UCSD-AML1 (cell line): ENCODE data around the gene ETV6.

Source experiments
- DNase-seq: peaks from one replicate; lab custom pipeline; 2025; ENCODE audit not compliant: unreplicated experiment; lab: John Stamatoyannopoulos, UW

Gene ETV6

DNA sequence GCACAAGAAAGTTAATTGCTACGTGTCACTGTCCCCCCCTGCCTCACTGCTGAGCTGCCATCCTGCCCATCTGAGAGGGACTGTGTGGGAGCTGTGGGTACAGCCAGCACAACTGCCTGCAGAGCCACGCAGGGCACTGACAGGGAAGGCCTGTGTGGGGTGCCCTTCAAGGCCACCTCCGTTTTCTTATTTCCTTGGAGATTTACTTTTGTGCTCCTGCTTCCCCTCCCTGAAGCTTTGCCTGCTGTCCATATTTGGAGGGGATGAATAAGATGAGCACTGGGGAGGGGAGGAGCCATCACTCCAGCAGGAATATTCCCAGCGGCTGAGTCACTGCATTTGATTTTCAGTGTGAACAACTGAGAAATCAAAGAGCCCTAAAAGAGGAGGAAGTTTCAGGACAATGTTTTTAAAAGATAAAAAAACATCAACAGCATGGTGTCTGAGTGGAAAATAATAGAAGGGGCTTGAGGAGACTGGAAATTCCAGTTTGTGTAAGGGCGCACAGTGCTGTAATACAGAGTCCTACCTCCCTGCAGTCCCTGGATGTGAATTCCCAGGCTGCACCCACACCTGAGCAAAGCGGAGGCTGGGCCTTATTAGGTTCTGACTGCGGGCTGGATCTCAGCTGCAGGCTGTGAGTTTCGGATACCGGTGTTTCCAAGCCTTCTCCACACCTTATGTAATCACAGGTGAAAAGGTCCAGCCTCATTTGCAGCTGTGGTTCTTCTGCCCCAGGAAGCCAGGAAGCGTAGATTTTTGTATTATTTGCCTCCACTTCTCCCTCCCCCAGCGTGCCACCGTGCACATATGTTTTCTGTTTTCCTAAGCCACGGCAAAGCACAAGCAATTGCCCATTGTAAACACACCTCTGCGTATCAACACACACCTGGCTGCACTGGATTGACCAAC lies 228.7 kb downstream of the ETV6 start:
- DNase-seq, result no peak

DNA sequence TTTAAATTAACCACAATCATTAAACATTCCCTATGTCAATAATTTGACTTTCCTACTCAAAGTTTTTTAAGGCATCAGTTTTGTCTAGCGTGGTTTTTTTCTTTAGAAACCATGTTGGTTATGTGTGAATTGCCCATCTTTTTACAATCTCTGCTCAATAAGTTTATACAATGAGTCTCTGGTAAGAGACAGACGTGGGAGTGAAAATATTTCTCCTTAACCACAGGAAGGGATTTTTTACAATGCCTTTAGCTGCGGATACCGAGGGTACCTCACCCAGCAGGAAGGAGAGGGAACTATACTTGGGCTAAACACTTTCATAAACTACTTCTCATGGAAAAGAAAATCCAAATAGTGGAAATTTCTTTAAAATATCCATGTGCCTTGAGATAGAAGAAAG lies 229.8 kb downstream of the ETV6 start:
- no peak for DNase-seq

DNA sequence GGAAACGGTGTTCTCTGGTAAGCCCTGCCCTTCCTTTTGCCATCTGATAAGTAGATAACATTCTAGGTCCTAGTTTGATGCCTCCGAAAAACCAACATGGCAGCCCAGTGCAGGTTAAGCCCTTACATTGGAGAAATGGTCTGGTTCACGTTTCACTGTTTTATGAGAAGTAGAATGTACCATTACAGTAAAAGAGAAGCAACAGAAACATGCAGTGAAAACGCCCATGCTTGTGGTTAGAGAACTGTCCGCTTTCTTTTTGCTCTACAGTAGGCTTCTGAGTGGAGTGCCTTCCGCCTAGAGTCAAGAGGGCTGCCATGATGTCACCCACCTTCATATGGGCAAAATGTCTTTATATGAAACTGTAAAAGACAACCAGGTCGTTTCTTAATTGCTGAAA lies 230.9 kb downstream of the ETV6 start:
- no peak for DNase-seq

DNA sequence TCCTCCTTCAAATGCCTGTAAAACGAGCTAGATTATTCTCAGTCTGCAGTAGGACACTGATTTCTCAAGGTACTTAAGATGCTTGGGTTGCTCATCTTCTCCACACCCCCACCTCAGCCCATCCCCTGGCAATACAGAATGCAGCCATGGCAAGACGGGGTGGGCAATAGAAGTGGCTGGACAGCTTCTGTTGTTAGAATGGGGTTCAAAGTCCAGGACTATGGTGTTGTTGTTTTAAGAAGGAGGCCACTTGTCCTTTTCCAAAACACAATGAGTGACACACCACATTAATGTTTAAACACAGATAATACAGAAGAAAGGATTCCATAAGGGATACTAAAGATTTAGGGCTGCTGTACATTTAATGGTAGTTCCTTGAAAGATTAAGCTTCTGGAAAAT lies 232.4 kb downstream of the ETV6 start:
- no peak for DNase-seq

DNA sequence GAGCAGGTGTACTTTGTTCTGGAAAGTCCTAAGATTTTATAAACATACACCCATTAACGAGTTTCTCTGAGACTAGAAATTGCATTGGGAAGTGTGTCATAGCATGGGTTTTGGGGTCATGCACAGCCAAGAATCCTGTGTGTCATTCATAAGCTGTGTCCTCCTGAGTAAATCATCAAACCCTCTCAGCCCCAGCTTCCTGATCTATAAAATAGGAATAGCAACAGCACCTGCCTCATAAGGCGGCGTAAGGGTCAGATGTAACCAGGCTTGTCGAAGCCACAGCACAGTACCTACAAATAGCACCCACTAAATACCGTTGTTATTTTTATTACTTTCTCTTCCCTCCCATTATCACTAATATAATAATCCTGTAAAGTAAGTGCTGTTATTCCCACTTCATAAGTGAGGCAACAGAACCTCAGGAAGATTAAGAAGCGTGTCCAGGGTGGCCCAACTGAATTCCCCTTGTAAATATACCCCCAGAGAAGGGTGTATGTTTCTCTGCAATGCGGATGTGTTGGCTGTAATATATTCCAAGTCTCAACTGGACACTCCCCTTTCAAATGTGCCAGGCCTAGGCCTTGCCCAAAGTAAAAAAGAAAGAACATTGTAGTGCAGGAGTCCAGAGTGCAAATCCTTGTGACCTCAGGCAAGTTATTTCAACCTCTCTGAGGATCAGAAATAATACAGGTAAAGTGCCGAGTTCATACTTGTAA lies 233.0 kb downstream of the ETV6 start:
- DNase-seq, result no peak

DNA sequence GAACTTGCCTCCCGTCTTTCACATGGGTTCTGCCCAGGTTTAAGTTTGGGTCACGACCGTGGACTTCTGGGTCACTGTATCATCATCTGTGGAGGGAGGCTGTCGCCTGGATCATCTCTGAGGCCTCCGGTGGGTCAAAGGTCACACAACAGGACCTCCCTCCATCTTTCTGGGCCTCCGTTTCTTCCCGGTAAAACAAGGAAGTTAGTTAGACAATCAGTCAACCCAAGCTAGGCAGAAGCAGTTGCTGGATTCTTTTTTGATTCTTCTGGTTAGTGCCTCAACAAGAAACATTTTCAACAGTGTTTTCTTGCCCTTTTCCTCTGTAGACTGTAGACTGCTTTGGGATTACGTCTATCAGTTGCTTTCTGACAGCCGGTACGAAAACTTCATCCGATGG lies 234.6 kb downstream of the ETV6 start:
- DNase-seq, result no peak

DNA sequence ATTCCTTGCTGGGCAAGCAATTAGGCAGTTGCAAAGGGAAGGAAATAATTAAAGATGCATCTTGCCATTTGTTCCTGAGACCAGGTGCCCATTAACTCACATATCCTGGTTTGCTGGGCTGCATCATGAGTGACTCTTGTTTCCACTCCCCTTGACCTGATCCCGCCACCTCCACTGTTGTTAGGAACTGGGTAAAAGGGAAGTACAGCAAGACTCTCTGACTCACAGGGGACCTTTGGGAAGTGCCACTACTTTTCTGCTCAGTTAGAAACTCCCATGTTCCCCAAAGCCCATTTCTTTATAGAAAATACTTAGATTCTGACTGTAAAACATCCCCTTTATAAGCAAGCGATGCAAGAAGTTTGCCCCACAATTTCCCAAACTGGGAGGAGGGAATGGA lies 235.2 kb downstream of the ETV6 start:
- no peak for DNase-seq

DNA sequence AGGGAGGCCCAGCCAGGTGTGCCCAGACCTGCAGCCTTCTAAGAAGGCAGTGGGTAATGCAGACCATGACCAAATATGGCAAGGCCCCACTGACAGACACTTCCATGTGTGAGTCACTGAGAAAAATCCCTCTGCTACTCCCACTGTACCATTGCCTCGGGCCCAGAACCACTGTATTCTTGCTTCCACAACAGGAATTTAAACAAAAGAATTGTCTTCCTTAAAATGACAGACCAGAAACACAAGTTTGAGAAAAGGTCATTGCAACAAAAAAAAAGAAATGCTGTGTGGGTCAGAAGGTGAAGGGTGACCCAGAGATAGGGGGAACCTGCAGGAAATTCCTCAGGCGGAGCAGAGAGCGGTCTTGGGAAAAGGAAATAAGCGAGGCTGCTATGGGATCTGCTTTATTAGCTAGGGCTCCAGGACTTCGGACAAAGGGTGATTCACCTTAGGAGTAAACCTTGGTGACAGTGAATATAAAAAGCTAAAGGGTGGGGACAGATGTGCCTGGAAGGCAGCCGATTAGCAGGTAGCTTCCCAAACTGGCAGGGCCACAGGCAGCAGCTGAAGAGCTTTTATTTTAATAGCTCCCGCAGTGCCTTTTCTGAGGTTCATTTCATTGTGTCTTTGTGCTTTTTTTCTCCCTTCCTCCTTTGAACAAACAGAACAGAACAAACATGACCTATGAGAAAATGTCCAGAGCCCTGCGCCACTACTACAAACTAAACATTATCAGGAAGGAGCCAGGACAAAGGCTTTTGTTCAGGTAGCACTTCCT lies 236.0 kb downstream of the ETV6 start:
- DNase-seq, result no peak

DNA sequence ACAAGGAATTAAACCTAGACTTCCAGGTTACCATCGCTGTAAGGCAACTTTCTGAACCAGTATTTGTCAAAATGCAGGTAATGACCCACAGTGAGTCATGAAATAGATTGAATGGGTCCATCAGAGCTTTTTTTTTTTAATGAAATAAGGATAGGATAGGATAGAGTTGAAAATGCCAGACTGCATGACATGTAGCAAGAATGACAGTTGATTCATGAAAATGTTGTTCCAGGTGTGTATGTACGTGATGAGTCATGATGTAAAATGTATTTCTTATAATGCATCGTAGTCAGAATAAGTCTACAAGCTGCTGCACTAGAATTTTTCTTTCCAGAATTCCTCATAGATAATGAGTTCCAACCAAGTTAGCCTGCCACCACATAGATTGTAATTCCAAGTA lies 236.9 kb downstream of the ETV6 start:
- DNase-seq, result no peak

DNA sequence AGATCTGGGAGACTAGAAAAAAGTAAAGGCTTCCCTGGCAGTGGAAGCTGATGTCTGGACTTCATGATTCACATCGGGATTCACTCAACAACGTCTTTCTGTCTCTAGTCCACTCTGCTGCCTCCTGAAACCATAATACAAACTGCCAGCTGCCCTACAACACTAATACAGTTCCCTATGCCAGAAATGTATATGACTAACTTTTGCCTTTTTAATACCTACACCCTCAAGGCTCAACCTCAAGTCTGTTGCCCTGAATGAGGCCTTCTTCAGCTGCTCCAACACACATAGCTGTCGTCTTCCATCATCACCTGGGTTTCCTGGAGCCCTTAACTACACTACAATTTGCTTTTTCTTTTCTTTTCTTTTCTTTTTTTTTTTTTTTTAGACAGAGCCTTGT lies 238.6 kb downstream of the ETV6 start:
- no peak for DNase-seq

DNA sequence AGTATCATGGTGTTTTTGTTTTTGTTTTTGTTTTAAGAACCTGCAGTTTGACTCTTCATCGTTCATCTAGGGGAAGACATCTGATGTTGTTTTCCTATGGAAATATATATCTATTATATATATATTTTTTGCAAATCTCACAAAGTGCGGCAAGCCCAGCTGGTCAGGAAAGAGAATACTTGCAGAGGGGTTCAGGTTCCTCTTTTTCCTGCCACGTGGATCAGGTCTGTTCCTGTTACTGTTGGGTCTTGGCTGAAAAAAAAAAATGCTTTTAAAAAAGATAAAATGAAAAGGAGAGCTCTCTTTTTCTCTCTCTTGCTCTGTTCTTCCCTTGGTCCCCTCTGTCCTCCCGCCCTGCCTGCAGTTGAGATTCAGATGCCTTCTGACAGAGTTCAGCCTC lies 241.9 kb downstream of the ETV6 start:
- no peak for DNase-seq

DNA sequence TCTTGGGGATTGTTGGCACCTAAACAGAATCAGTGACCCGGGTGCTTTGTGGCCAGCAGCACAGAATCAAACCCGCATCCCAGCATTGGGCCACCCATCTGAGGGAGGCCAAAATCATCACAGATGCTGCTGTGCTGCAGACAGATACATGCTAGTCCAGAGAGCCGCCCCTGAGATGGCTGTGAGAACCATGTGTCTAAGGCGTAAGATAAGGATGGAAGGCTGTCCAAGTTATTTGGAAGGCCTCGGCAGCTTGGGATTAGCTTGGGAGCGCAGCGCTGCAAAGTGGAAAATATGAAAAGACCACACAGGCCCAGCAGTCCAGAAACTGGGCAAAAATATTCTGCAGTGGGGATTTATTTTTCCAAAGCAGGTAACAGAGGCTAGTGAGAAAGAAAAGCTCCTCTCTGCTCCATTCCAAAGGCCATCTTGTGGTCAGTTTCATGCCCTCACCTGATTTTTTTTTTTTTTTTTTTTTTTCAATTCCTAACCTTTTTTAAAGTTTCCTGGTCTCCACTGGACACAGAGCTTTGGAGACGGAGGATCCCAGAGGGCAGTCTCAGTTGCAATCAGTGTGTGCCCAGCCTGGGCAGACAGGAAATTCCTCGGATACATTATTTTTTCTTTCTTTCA lies 242.4 kb downstream of the ETV6 start:
- no peak for DNase-seq

DNA sequence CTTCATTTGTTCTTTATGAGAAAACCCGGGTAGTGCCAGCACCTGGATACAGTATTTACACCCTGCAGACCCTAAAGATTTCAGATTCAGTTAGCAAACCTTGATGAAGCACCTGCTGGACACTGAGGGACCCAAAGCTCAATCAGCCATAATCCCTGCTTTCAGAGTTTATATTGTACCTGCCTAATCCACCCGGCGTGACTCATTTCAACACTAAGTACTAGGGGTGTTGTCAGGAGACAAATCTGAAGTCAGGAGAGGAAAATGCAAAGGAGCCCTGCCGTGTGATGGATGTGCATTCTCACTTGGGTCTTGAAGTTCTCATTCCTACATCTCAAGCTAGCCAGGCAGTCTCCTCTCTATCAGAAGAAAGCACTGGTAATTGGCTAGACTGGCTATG lies 244.5 kb downstream of the ETV6 start:
- no peak for DNase-seq

DNA sequence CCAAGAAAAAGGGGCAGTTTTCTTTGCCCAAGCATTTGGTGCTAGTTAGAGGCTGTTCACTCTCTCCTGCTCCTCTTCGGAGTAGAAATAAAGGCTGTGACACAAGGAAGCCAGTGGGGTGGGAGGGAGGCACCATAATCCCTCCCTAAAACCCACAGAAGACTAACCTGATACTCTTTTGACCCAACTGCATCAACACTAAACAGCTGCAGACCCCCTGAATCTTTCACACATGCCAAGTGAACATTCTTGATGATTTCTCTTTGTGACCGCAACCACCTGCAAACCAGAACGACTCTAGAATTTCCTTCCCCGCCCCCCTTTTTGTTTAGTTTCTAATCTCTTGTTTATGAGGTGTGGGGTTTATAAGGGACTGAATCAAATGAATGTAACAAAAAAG lies 245.4 kb downstream of the ETV6 start:
- no peak for DNase-seq

DNA sequence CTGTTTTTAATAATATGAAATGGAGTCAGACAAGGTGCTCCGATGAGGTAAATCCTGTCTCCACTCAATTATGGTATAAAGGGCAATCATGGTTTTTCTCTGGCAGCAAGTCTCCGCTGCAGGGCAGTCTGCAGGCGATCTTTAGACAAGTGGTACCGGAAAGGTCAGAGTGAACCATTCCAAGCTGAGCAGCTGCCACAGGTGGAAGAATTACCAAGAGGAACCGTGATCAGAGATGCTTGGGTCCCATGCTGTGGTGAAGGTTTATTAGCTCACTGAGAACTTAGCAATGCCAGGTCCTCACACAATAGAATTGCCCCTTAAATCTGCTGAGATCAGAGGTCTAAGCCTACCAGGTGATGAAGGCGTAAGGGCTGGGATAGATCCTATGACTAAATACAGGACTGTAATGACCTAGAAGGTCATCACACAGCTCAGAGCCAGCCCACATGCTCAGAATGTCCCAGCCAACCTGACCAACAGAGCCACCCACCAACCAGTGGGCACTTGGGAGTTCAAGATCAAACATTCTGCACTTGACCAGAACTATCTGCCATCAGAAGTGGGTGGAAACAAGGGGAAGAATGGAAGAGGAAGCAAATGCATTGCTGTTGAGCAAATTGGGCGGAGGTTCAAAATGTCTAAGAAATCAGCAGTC lies 246.1 kb downstream of the ETV6 start:
- no peak for DNase-seq

DNA sequence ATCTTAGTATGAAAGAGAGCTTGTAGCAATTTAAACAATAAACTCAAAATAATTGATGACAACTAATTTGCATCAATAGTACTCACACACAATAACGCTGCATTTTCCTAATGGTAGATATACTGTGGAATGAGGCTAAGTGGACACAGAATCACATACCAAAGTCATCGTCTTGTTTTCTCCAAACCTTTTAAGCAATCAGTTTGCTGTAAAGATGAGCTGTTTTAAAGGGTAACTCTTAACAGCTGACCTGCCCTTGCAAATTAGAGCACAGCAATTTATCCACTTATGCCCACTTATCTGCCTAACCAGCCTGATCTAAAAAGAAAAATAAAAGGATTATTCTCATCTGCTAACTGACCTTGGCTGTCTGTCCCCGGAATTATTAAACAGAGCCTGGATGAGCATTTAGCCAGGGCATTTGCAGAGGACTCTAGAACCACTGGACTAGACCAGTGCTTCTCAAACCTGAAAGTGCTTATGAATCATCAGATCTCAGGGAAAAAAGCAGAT lies 247.0 kb downstream of the ETV6 start:
- DNase-seq, result no peak

DNA sequence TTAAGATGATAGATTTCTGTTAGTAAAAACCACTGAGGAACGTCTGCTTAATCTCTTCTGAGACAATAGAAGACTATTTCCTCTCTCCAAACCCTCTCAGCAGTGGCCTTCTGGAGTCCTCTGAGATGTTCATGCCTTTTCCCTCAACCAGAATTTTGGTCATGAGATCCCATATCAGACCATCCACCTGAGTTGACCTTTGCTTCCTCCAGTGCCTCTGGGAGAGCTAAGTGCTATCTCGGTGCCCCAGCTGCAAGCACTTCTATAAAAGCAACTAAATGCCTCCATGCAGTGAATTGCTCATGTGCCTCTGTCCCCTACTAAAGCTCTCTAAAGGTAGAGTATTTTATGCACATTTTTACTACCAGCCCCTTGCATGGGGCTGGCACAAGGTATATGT lies 248.4 kb downstream of the ETV6 start:
- DNase-seq, result no peak

DNA sequence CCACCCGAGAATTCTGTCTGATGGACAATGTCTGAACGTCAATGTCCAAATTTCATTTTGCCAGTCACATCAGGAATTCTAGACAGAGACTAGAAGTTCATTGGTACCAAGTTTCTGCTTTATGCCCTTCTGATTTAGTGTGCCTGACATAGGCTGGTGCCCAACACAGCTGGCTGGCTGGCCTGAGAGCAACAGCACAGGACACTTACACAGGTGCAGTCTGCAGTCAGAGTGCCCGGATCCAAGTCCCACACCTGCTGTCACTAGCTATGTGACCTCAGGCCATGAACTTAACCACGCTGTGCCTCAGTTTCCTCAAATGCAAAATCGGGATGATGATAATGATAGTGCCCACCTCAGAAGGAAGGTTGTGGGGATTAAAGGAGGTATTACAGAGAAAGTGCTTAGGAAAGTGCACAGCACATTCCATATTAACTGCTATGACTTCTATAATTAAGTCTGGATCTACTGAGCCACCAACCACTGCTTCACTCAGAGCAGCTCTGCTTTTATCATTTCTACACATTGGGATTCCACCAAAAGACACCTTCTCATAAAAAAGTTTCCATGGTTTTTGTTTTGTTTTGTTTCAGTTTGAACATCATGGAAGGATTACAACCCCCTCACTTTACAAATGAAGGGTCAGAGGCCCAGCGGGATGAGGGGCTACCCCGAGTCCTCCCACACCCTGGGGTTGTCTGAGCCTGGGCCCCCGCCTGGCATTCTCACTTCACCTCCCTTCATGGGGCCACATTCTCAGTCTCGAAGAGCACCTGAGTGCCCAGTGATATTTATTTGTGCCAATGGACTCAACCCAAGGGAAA lies 252.4 kb downstream of the ETV6 start:
- DNase-seq, result no peak

DNA sequence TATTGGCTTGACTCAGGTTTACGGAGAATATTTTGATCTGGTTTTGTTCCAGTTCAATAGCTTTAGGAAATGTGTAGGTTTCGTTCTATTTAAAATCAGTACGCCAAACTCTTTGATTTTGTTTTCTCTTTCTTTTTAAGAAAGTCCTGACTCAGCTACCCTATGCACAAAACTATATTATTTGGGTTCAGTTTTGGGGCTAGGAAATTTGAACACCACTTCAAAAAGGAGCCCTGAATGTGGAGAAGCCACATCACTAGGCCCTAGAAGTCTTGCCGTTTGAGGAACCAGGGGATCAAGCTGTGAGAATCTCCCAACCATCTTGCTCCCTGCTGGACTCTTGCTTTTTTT lies 253.0 kb downstream of the ETV6 start:
- DNase-seq, result no peak

DNA sequence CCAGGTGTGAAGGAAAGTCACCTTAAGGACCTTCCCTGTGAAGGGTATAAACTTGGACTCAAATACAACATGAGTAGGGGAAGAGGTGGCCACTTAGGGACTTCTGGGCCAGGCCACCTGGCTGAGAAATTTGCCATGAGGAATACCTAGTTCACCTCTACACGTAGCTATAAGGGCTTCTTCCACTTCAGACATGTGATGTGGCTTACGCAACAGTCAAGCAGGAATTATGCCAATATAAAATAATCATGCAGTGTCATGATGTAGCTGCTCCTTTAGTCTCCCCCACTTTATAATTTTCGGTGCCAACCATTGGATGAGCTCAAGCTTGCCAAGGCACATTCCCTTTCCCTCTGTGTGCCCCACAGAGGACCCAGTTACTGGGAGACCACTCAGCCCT lies 254.7 kb downstream of the ETV6 start:
- no peak for DNase-seq
